Uterus (tissue), 4 donors: ENCODE measurements around the gene SHISA6. TPM values are rescaled to one million over a fixed set of nuclear protein-coding genes. Genes with fewer than 3 reads are reported as not detected.

ENCODE experiments used
- DNase-seq, 2 donors: peaks; one replicate each; pipeline ENCODE4 v3.0.0-alpha.2; 2019 to 2020
- H3K27ac ChIP-seq, 2 donors: fragments of 200-600 bp; sonication (generic); 1 replicate in 1 of 2; 2 replicates in 1 of 2; pipeline ENCODE4 v1.5.1; 2016 to 2018
- H3K27me3 ChIP-seq, 2 donors: fragments of 200-600 bp; sonication (generic); one replicate each; pipeline ENCODE4 v1.5.1; 2018 to 2019; ENCODE audit warnings: control low read depth in 1 of 2
- H3K36me3 ChIP-seq, 2 donors: fragments of 200-600 bp; sonication (generic); one replicate each; pipeline ENCODE4 v1.5.1; 2019; ENCODE audit warnings: control low read depth in 1 of 2
- H3K4me1 ChIP-seq, 2 donors: fragments of 200-600 bp; sonication (generic); one replicate each; pipeline ENCODE4 v1.5.1; 2018 to 2019; ENCODE audit warnings: control low read depth in 1 of 2
- H3K4me3 ChIP-seq, 2 donors: fragments of 200-600 bp; sonication (generic); 1 replicate in 1 of 2; 2 replicates in 1 of 2; pipeline ENCODE4 v1.5.1; 2018 to 2019; ENCODE audit warnings: mild to moderate bottlenecking in 1 of 2
- H3K9me3 ChIP-seq, 2 donors: fragments of 200-600 bp; sonication (generic); one replicate each; pipeline ENCODE4 v1.5.1; 2019; ENCODE audit warnings: control low read depth in 1 of 2
- CTCF ChIP-seq, 4 experiments: fragments of 200-600 bp in 2 of 4; fragments of 450-650 bp in 2 of 4; sonication (generic) in 2 of 4; IDR thresholded peaks; one replicate each; pipeline ENCODE4 v1.5.1; 2016 to 2019; ENCODE audit warnings: antibody characterized with exemption in 4 of 4, mild to moderate bottlenecking in 2 of 4, moderate library complexity in 1 of 4
- POLR2A ChIP-seq, 2 donors: fragments of 450-650 bp; IDR thresholded peaks; one replicate each; pipeline ENCODE4 v1.6.1; 2016; ENCODE audit warnings: antibody characterized with exemption in 2 of 2, mild to moderate bottlenecking in 1 of 2, moderate library complexity in 1 of 2
- intact Hi-C: fragments of 100-400 bp; cut with DNase I; formaldehyde crosslinking; loops from one replicate; pipeline ENCODE4 v1.15.1; 2023; ENCODE audit warnings: low total_unique reads
- total RNA-seq, 4 donors: library from RNA; depleted of rRNA in 3 of 4; stranded (reverse); fragments of >200 nt in 3 of 4; gene quantifications; one replicate each; pipeline versions ENCODE4 v1.1.0 to v1.2.4, GENCODE V29; 2014 to 2023
- donor health status: DM: yes; HTN: yes; CAD: no.

The SHISA6 gene
- 1 to 10 TPM in 2 of 4 donors, under 1 TPM in 1, not detected in 1; 0.18 to 3.7 (median 2.0) TPM for total RNA-seq

GRCh38 chr17:11240841-11241610 is at the start of gene SHISA6:
Gene SHISA6, plus strand, starts transcription at chr17:11241213.
- intact Hi-C loops: no loop called here
- no peaks in the 10 kb centered on the region for H3K4me1 ChIP-seq
- H3K27me3 ChIP-seq: peaks cover 0 to 3% of the 10 kb centered on the region in 2 donors
- H3K4me3 ChIP-seq: peak within 1 kb of the TSS; percentile 20 to 35
- TF ChIP-seq POLR2A (IDR thresholded peaks at IDR 0.05) (no peak), CTCF (IDR thresholded peaks at IDR 0.05) (no peak)
- no peaks in the 10 kb centered on the region for H3K36me3 ChIP-seq
- H3K9me3 ChIP-seq: no peaks in the 10 kb centered on the region
- H3K27ac ChIP-seq: peak within 1 kb of the TSS in 1 of 2 donors; percentile 5
- no peak for DNase-seq

- Histone ChIP-seq H3K36me3 (no peaks in the 10 kb centered on the region), H3K4me3 (no peak overlapping the region), H3K27ac (no peak overlapping the region), H3K9me3 (no peaks in the 10 kb centered on the region), H3K27me3 (no peaks in the 10 kb centered on the region), H3K4me1 (no peaks in the 10 kb centered on the region)
- no peak for DNase-seq
- intact Hi-C loops: no loop called here
- no peak for TF ChIP-seq POLR2A (IDR thresholded peaks at IDR 0.05)
Observed at GRCh38 chr17:11195801-11196200, 45.2 kb upstream of the SHISA6 start.

- DNase-seq: no peak
- no peaks in the 10 kb centered on the region for H3K4me1 ChIP-seq
- H3K9me3 ChIP-seq: no peaks in the 10 kb centered on the region
- H3K36me3 ChIP-seq: no peaks in the 10 kb centered on the region
- no peaks in the 10 kb centered on the region for H3K27me3 ChIP-seq
- no peak overlapping the region for H3K27ac ChIP-seq
- intact Hi-C loops: no loop called here
- H3K4me3 ChIP-seq: no peak overlapping the region
- TF ChIP-seq CTCF (IDR thresholded peaks at IDR 0.05): no peak
- TF ChIP-seq POLR2A (IDR thresholded peaks at IDR 0.05): no peak
Observed at GRCh38 chr17:11204991-11205390, 36.0 kb upstream of the SHISA6 start.

- no peak for DNase-seq
- no peak overlapping the region for H3K4me3 ChIP-seq
- no peaks in the 10 kb centered on the region for H3K27me3 ChIP-seq
- no peak for TF ChIP-seq POLR2A (IDR thresholded peaks at IDR 0.05)
- TF ChIP-seq CTCF (IDR thresholded peaks at IDR 0.05): no peak
- intact Hi-C loops: no loop called here
- no peaks in the 10 kb centered on the region for H3K9me3 ChIP-seq
- H3K27ac ChIP-seq: no peak overlapping the region
- no peaks in the 10 kb centered on the region for H3K36me3 ChIP-seq
- no peaks in the 10 kb centered on the region for H3K4me1 ChIP-seq
Observed at GRCh38 chr17:11205659-11206058, 35.4 kb upstream of the SHISA6 start.

- intact Hi-C loops: no loop called here
- H3K9me3 ChIP-seq: no peaks in the 10 kb centered on the region
- no peak for DNase-seq
- H3K36me3 ChIP-seq: no peaks in the 10 kb centered on the region
- TF ChIP-seq CTCF (IDR thresholded peaks at IDR 0.05) (no peak), POLR2A (IDR thresholded peaks at IDR 0.05) (no peak)
- H3K27ac ChIP-seq: no peak overlapping the region
- no peaks in the 10 kb centered on the region for H3K4me1 ChIP-seq
- no peaks in the 10 kb centered on the region for H3K27me3 ChIP-seq
- no peak overlapping the region for H3K4me3 ChIP-seq
Observed at GRCh38 chr17:11209906-11210305, 31.1 kb upstream of the SHISA6 start.
